ENCODE data around the gene APC2. TPM values are rescaled to one million over a fixed set of nuclear protein-coding genes. Genes with fewer than 3 reads are reported as not detected.

Gene APC2
- total RNA-seq, 4 donors from 2014 or later = 0.42 to 1.8 (median 1.2) TPM

- WGBS = 59% methylated on average over 9 of the region's 9 CpGs
- H3K4me1 ChIP-seq = peaks cover 16 to 56% (median 43%) of the 10 kb centered on the region in 4 donors
- no peak overlapping the region for H3K4me3 ChIP-seq
- peak overlapping the region in 2 of 4 donors; percentile 40 to 58 for H3K27ac ChIP-seq (replicated peaks in 1 of 4)
- intact Hi-C loops (cut with DNase I) = loop anchor here (10.0 kb wide), 1 partner anchor 66 kb away; no protein-coding TSS in a partner anchor
- H3K36me3 ChIP-seq = peaks cover 0 to 3% (median under 1%) of the 10 kb centered on the region in 4 donors
- DNase-seq (ENCODE audit: extremely low spot score) = no peak
- H3K27me3 ChIP-seq = peaks cover 0 to 76% (median 15%) of the 10 kb centered on the region in 4 donors
- no peak for TF ChIP-seq CTCF (IDR thresholded peaks at IDR 0.05)
- no peak for TF ChIP-seq EP300 (IDR thresholded peaks at IDR 0.05)
- TF ChIP-seq POLR2AphosphoS5 (IDR thresholded peaks at IDR 0.05) = no peak
- TF ChIP-seq POLR2A (IDR thresholded peaks at IDR 0.05; ENCODE audit: low read depth) = no peak
- peaks cover 0 to 4% (median 0%) of the 10 kb centered on the region in 4 donors for H3K9me3 ChIP-seq
Observed at GRCh38 chr19:1510807-1511206, 60.9 kb downstream of the APC2 start.

GRCh38 chr19:1511318-1512317, 61.7 kb downstream of the APC2 start:
- 48% methylated on average over 19 of the region's 22 CpGs for WGBS
- Histone ChIP-seq H3K4me1 (peaks cover 16 to 55% (median 43%) of the 10 kb centered on the region in 4 donors), H3K27ac (replicated peaks in 1 of 4) (peak overlapping the region in 3 of 4 donors; percentile 73 to 83 (median 80)), H3K4me3 (peak overlapping the region in 2 of 4 donors; percentile 62 to 63), H3K9me3 (peaks cover 0 to 5% (median 2%) of the 10 kb centered on the region in 4 donors), H3K36me3 (no peaks in the 10 kb centered on the region), H3K27me3 (peaks cover 0 to 76% (median 15%) of the 10 kb centered on the region in 4 donors)
- intact Hi-C loops (cut with DNase I) = loop anchor here (10.0 kb wide), 1 partner anchor 67 kb away; no protein-coding TSS in a partner anchor
- DNase-seq (ENCODE audit: extremely low spot score) = no peak
- no peak for TF ChIP-seq POLR2AphosphoS5 (IDR thresholded peaks at IDR 0.05)
- no peak for TF ChIP-seq CTCF (IDR thresholded peaks at IDR 0.05)
- no peak for TF ChIP-seq EP300 (IDR thresholded peaks at IDR 0.05)
- no peak for TF ChIP-seq POLR2A (IDR thresholded peaks at IDR 0.05; ENCODE audit: low read depth)

- intact Hi-C loops (cut with DNase I) = loop anchor here (10.0 kb wide), 1 partner anchor 68 kb away; no protein-coding TSS in a partner anchor
- H3K36me3 ChIP-seq = no peaks in the 10 kb centered on the region
- H3K27me3 ChIP-seq = peaks cover 0 to 71% (median 12%) of the 10 kb centered on the region in 4 donors
- peak within 1 kb of the TSS; percentile 59 to 71 (median 62) for H3K4me3 ChIP-seq
- peaks cover 10 to 42% (median 33%) of the 10 kb centered on the region in 4 donors for H3K4me1 ChIP-seq
- WGBS = 3% methylated on average over 14 of the region's 78 CpGs
- no peak for DNase-seq (ENCODE audit: extremely low spot score)
- peak in 1 of 2 donors; percentile 43 for TF ChIP-seq POLR2AphosphoS5 (IDR thresholded peaks at IDR 0.05)
- TF ChIP-seq POLR2A (IDR thresholded peaks at IDR 0.05; ENCODE audit: low read depth) = no peak
- TF ChIP-seq EP300 (IDR thresholded peaks at IDR 0.05) = no peak
- TF ChIP-seq CTCF (IDR thresholded peaks at IDR 0.05) = peak in 1 of 3 experiments; percentile 27
- peak within 1 kb of the TSS; percentile 73 to 83 (median 76) for H3K27ac ChIP-seq (replicated peaks in 1 of 4)
- H3K9me3 ChIP-seq = peaks cover 0 to 5% (median 2%) of the 10 kb centered on the region in 4 donors
Observed at GRCh38 chr19:1512671-1513498, 63.0 kb downstream of the APC2 start, which contains the start of gene ADAMTSL5. Gene ADAMTSL5 (minus strand): TSS chr19:1513019. CDS start chr19:1510943, 2,076 bp downstream.
